ENCODE data around the gene SLC6A13.

SLC6A13 gene

DNA sequence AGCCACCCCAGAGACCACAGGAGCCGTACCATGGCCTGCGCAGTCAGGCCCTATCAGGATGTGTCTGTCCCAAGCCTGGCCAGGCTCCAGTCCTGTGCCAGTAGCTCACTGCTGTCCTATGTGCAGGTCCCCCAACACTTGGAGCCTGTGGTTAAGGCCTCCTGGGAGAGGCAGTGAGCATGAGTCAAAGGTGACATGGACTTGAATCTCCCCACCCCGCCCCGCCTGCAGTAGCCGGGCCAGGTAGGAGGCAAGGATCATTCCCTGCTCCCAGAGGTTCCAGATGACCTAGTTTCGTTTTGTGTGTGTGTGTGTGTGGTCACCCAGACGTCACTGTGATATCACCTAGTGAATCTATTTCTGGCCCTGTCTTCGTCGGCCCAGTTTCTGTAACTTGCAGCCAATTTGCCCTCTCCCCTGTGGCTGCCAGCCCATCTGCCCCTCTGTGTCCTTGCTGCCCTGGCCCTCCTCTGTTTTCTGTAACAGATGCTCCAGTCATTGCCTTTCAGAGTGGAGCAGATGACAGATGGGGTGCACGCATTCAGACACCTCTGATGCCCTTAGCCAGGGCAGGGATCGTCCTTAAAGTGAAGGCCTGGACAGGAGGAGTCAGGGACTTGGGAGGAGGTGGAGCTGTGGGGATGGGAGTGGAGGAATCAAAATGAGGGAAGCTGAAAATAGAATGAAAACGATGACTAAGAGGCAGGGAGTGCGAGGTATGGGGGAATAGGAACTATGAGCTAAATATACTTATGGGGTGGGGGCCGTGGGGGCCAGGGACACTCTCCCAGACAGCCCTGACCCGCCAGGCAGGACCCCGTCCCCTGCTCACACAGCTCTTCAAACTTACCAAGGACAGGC lies 86.1 kb downstream of the SLC6A13 start:
- peak; percentile 51 for DNase-seq

DNA sequence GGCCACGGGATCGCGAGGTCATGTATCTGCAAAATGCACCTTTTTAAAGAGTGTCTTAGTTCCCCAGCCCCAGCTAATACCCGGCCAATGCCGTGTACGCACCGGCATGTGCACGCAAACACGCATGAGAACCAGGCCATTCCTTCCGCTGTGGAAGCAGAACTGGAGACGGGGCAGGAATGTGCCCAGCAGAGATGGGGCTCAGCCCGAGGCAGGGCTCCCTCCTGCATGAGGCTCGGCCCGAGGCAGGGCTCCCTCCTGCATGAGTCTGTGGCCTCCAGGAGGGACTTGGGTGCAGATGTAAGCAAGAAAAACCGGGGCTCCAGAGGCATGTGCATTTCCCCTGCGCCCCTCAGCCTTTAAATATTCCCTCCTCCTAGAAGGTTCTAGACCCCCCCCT lies 86.9 kb downstream of the SLC6A13 start:
- DNase-seq: no peak

- no peak for DNase-seq
Observed at GRCh38 chr12:175250-175649, 87.4 kb downstream of the SLC6A13 start.

- DNase-seq: no peak
Observed at GRCh38 chr12:174596-174995, 88.0 kb downstream of the SLC6A13 start.

DNA sequence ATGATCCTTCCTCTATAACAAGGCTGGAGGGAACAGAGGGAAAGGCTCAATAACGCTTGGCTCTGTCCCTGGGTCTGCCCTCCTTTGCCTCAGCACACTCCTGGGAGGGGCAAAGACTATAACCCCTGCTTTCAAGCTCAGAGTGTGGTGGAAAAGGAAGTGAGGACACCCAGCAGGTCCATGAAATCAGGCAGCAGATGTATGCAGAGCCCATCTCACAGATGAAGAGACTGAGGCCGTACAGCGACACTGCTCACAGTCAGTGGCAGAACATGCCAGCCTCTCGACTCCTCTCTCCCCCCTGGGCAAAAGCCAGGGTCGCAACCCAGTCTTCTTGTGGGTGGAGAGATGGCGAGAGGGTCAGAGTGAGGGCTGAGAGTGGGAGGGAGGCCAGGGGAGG lies 88.5 kb downstream of the SLC6A13 start:
- DNase-seq: no peak

DNA sequence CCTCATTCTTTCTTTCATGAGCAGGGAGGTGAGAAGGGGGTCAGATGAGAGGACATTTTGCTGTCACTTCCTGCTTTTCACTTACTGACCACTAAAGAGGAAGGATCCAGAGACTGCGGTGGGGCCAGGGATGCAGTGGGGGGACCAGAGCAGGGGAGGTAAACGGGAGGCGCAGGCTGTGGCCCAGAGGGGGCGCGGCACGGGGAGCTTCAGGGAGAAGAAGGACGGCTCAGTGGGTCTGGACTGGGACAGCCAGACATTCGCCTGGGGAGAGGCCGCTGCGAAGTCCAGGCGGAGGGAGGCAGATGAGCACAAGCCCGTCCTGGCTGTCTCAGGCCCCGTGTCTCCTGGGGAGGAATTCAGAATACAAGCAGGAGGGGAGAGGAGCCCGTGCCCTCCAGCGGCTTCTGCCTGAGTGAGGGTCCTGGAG lies 89.9 kb downstream of the SLC6A13 start:
- no peak for DNase-seq

- no peak for DNase-seq
Observed at GRCh38 chr12:171743-172676, 90.6 kb downstream of the SLC6A13 start.

GRCh38 chr12:171276-171675 lies 91.4 kb downstream of the SLC6A13 start:
- DNase-seq: no peak

All from EL (cell line).